ENCODE measurements around the gene TM9SF2. TPM values are rescaled to one million over a fixed set of nuclear protein-coding genes. Genes with fewer than 3 reads are reported as not detected.

TM9SF2 gene
- total and polyA plus RNA-seq, 2 experiments from 2014 or later, result 60.5 to 130 TPM

GRCh38 chr13:99496184-99497142 is 4.8 kb upstream of the TM9SF2 start:
- Histone ChIP-seq H3K36me3 (no peaks in the 10 kb centered on the region), H3K4me1 (ENCODE audit: low read depth) (peaks cover 5% of the 10 kb centered on the region), H3K27me3 (no peaks in the 10 kb centered on the region), H3K27ac (no peak overlapping the region), H3K9me3 (ENCODE audit: low read depth) (no peaks in the 10 kb centered on the region), H3K4me3 (no peak overlapping the region)
- TF ChIP-seq, protein P1, sequence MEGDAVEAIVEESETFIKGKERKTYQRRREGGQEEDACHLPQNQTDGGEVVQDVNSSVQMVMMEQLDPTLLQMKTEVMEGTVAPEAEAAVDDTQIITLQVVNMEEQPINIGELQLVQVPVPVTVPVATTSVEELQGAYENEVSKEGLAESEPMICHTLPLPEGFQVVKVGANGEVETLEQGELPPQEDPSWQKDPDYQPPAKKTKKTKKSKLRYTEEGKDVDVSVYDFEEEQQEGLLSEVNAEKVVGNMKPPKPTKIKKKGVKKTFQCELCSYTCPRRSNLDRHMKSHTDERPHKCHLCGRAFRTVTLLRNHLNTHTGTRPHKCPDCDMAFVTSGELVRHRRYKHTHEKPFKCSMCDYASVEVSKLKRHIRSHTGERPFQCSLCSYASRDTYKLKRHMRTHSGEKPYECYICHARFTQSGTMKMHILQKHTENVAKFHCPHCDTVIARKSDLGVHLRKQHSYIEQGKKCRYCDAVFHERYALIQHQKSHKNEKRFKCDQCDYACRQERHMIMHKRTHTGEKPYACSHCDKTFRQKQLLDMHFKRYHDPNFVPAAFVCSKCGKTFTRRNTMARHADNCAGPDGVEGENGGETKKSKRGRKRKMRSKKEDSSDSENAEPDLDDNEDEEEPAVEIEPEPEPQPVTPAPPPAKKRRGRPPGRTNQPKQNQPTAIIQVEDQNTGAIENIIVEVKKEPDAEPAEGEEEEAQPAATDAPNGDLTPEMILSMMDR (IDR thresholded peaks at IDR 0.05; ENCODE audit: low read depth, low read length), result no peak
- DNase-seq (ENCODE audit: low read depth in 1 of 2, low spot score in 1 of 2), result peak in 1 of 2 donors; percentile 20

DNA sequence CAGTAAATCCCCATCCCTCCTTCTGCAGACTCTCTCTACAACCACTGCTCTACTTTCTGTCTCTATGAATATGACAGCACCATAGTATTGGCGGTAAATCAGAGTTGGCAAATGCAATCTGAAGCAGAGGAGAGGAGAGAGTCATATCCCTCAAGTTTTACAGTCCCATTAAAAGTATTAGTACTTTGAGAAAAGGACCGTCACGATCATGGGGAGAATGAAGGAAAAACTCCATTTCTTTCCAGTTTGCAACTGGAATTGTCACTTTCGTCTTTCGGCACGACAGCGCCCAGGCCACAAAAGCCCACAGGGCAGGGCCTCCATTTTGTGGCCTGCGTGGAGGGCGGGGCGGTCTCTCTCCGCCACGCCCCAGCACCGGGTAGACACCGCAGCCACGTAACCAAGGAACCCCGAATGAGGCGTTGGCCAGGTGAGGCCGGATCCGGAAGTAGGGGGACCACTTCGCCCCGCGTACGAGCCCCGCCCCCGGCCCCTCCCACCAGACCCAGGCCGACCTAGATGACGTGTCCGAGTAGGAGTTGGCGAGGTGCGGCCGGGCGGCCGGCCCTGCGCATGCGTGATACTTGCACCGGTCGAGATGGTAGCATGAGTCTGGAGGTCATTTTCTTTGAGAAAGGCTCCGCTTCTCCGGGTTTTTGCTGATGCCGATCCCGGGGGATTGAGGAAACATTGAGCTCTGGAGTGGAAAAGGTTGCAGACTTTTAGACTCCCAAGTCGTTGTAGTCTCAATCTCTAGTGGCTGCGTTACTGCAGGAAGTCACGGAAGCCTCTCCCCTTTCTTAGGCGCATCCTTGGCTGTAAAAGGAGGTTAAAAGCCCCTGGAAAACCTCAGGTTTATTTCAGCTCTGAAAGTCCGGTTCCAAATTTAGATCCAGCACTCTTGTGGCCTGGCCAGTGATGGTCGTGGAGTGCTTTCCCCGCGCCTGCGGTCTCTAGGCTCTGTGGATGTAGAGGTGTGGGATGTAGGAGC is 2.8 kb upstream of the TM9SF2 start:
- Histone ChIP-seq H3K4me1 (ENCODE audit: low read depth) (peaks cover 14% of the 10 kb centered on the region), H3K9me3 (ENCODE audit: low read depth) (no peaks in the 10 kb centered on the region), H3K36me3 (no peaks in the 10 kb centered on the region), H3K27me3 (no peaks in the 10 kb centered on the region), H3K4me3 (peak overlapping the region; percentile 46), H3K27ac (peak overlapping the region; percentile 91)
- peak; percentile 94 to 99 for DNase-seq (ENCODE audit: low read depth in 1 of 2, low spot score in 1 of 2)
- TF ChIP-seq, protein P1 (IDR thresholded peaks at IDR 0.05; ENCODE audit: low read depth, low read length), result no peak

DNA sequence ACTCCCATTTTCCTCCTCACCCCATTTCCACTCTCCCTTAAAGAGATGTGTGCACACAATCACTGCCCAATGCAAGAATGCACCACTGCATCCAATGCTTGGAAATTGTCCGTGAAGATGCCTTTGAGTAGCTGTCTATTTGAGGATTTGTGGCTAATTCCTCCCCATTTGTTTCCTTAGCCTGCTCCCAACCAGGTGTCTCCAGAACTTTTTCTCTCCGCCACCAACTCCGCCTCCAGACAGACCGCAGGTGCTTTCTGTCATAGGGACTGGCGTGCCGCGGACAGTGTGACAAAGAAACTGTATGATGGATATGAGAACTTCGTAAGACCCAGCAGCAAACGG is 461 bp upstream of the TM9SF2 start:
- Histone ChIP-seq H3K9me3 (ENCODE audit: low read depth) (no peaks in the 10 kb centered on the region), H3K4me3 (peak overlapping the region; percentile 79), H3K27ac (peak overlapping the region; percentile 96), H3K27me3 (no peaks in the 10 kb centered on the region), H3K4me1 (ENCODE audit: low read depth) (peaks cover 14% of the 10 kb centered on the region), H3K36me3 (no peaks in the 10 kb centered on the region)
- DNase-seq (ENCODE audit: low read depth in 1 of 2, low spot score in 1 of 2), result no peak
- TF ChIP-seq, protein P1 (IDR thresholded peaks at IDR 0.05; ENCODE audit: low read depth, low read length), result no peak

DNA sequence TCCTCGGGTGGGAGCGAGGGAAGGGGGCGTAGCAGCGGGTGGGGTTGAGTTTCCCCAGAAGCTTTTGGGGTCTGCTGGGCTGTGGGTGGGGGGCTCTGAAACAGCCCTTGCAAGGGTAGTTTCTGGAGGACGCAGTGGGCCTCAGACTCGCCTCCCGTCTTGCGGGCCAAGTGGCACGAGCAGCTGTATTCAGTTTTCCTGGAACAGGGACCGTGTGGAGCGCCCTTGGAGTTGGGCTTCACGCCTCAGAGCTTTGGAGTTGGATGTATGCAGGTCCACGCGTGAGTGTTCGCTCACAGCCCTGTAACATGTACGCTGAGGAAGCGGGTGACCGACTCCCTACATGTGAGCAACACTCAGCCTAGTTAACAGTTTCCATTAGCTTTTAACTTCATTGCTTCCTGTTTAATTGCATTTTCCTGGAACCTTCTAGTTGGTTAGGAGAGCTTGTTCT is 603 bp downstream of the TM9SF2 start:
- H3K4me3 ChIP-seq, result peak overlapping the region; percentile 79
- DNase-seq (ENCODE audit: low read depth in 1 of 2, low spot score in 1 of 2), result peak; percentile 35 to 39
- TF ChIP-seq, protein P1 (IDR thresholded peaks at IDR 0.05; ENCODE audit: low read depth, low read length), result no peak
- no peaks in the 10 kb centered on the region for H3K36me3 ChIP-seq
- H3K27me3 ChIP-seq, result no peaks in the 10 kb centered on the region
- peaks cover 14% of the 10 kb centered on the region for H3K4me1 ChIP-seq (ENCODE audit: low read depth)
- peak overlapping the region; percentile 96 for H3K27ac ChIP-seq
- H3K9me3 ChIP-seq (ENCODE audit: low read depth), result no peaks in the 10 kb centered on the region

DNA sequence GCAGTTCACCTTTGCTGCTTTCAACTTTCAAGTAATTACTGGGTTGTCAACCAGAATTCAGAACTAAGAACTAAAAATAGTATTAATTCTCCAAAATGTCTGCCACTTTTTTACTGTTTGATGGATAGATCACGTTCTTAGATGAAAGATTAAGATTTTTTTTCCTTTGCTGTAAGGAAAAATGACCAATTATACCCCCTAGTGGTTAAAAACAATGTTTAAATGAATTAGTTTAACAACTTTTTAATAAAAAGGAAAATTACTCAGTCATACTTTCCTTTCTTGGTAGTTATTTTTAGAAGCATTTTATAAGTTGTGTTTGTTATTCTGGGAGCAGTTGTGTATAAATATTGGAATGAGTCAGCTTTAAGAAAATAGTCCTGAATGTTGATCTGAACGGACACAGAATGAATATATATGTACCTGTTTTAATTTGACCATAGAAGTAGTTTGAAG is 4.6 kb downstream of the TM9SF2 start:
- Histone ChIP-seq H3K9me3 (ENCODE audit: low read depth) (no peaks in the 10 kb centered on the region), H3K27ac (no peak overlapping the region), H3K27me3 (no peaks in the 10 kb centered on the region), H3K4me1 (ENCODE audit: low read depth) (peaks cover 9% of the 10 kb centered on the region), H3K4me3 (no peak overlapping the region), H3K36me3 (no peaks in the 10 kb centered on the region)
- TF ChIP-seq, protein P1 (IDR thresholded peaks at IDR 0.05; ENCODE audit: low read depth, low read length), result peak; percentile 33
- DNase-seq (ENCODE audit: low read depth in 1 of 2, low spot score in 1 of 2), result peak in 1 of 2 donors; percentile 27
